ENCODE data around the gene ZNF653. TPM values are rescaled to one million over a fixed set of nuclear protein-coding genes. Genes with fewer than 3 reads are reported as not detected.
"Not testable (repeated sequence)": the region's sequence is repeated elsewhere in the genome, so short reads cannot be mapped to it uniquely, and the experiment has no call there.

The ZNF653 gene
- total RNA-seq, 1 donor from 2014 or later: 4.8 TPM

GRCh38 chr19:11486661-11487503 is 18.8 kb downstream of the ZNF653 start:
- DNase-seq (ENCODE audit: missing footprints): no peak
- no peak for ATAC-seq
- intact Hi-C loops (cut with DNase I): no loop called here

- intact Hi-C loops (cut with DNase I): no loop called here
- ATAC-seq (no peak), DNase-seq (ENCODE audit: missing footprints) (no peak)
Measured at GRCh38 chr19:11485245-11485837, 20.3 kb downstream of the ZNF653 start.

GRCh38 chr19:11483366-11484111 is 22.1 kb downstream of the ZNF653 start:
- no peak for ATAC-seq
- intact Hi-C loops (cut with DNase I): loop anchor here (2.0 to 5.0 kb wide), 2 partner anchors 101 to 191 kb away; partner anchors contain the start of gene EPOR
- peak; percentile 44 for DNase-seq (ENCODE audit: missing footprints)

- ATAC-seq: peak; percentile 88
- DNase-seq (ENCODE audit: missing footprints): peak; percentile 94
- intact Hi-C loops (cut with DNase I): loop anchor here (2.0 to 5.0 kb wide), 2 partner anchors 100 to 190 kb away; partner anchors contain the start of gene EPOR
Measured at GRCh38 chr19:11482384-11483050, 23.1 kb downstream of the ZNF653 start.

GRCh38 chr19:11481534-11482383 is 23.9 kb downstream of the ZNF653 start:
- intact Hi-C loops (cut with DNase I): loop anchor here (2.0 to 5.0 kb wide), 2 partner anchors 99 to 189 kb away; partner anchors contain the start of gene EPOR
- ATAC-seq (peak; percentile 71), DNase-seq (ENCODE audit: missing footprints) (peak; percentile 84)

GRCh38 chr19:11480715-11481533 is 24.7 kb downstream of the ZNF653 start, which contains the start of gene ELAVL3:
ELAVL3 (minus strand) TSS chr19:11481046; CDS start chr19:11480608, 438 bp downstream.
- DNase-seq (ENCODE audit: missing footprints) (no peak), ATAC-seq (no peak)
- intact Hi-C loops (cut with DNase I): loop anchor here (5.0 kb wide), 1 partner anchor 99 kb away; the partner anchor contains the start of gene EPOR

- ATAC-seq (no peak), DNase-seq (ENCODE audit: missing footprints) (peak; percentile 56)
- intact Hi-C loops (cut with DNase I): loop anchor here (5.0 kb wide), 1 partner anchor 98 kb away; the partner anchor contains the start of gene EPOR
Measured at GRCh38 chr19:11479898-11480714, 25.5 kb downstream of the ZNF653 start.

GRCh38 chr19:11479090-11479897 is 26.3 kb downstream of the ZNF653 start:
- intact Hi-C loops (cut with DNase I): no loop called here
- DNase-seq (ENCODE audit: missing footprints): peak; percentile 74
- ATAC-seq: peak; percentile 8

GRCh38 chr19:11478167-11479089 is 27.2 kb downstream of the ZNF653 start:
- DNase-seq (ENCODE audit: missing footprints): peak; percentile 49
- intact Hi-C loops (cut with DNase I): no loop called here
- ATAC-seq: no peak

DNA sequence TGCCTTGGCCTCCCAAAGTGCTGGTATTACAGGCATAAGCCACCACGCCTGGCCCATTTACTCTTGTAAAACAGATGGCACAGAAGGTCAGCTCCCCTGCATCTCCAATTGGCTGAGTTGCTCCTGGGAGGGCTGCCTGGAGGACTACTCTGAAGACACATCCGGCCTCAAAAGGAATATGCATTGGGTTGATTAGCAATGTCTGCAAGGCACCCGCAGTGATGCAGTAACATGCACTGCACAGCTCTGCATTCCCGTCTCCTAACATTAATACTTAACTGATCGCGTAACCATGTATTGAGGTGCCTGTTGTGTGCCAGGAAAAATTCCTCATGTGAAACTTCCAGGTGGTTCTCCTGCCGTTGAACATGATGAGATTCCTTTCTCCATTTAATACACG is 29.8 kb downstream of the ZNF653 start:
- ATAC-seq (no peak), DNase-seq (ENCODE audit: missing footprints) (peak; percentile 15)
- intact Hi-C loops (cut with DNase I): no loop called here

DNA sequence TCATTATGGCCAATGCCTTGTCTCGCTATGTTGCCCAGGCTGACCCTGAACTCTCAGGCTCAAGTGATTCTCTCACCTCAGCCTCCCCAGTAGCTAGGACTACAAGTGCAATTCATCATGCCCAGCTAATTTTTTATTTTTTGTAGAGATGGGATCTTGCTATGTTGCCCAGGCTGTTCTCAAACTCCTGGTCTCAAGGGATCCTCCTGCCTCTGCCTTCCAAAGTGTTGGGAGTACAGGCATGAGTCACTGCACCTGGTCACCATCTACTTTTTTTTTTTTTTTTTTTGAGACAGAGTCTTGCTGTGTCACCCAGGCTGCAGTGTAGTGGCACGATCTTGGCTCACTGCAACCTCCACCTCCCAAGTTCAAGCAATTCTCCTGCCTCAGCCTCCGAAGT is 30.3 kb downstream of the ZNF653 start:
- intact Hi-C loops (cut with DNase I); ATAC-seq: not testable (repeated sequence)
- DNase-seq (ENCODE audit: missing footprints): peak; percentile 5

DNA sequence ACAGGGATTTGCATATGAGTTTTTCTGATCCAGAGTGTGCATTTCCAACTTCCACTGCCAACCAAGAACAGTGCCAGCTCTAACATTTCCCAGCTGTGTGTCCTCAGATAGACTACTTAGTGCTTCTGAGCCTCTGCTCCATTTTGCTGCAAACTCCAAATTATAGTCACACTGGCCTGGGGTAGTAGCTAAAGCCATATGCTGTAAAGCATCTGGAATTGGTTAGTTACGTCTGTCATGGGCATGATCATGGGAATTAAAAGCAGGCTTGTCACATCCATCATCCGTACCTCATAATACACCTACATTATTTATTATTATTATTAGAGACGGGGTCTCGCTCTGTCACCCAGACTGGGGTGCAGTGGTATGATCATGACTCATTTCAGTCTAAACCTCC is 31.9 kb downstream of the ZNF653 start:
- DNase-seq (ENCODE audit: missing footprints): no peak
- intact Hi-C loops (cut with DNase I): no loop called here
- ATAC-seq: no peak

GRCh38 chr19:11468266-11468845 is 37.3 kb downstream of the ZNF653 start:
- ATAC-seq; DNase-seq (ENCODE audit: missing footprints); intact Hi-C loops (cut with DNase I): not testable (repeated sequence)

- intact Hi-C loops (cut with DNase I): no loop called here
Measured at GRCh38 chr19:11465600-11465999, 40.0 kb downstream of the ZNF653 start.

More at GRCh38 chr19:11465600-11465999, 40.0 kb downstream of the ZNF653 start:
- no peak for DNase-seq (ENCODE audit: missing footprints)
- ATAC-seq: no peak

Data from Right ventricle myocardium inferior (tissue), 1 donor.